K562 (cell line): ENCODE measurements around the gene TLCD5. TPM values are rescaled to one million over a fixed set of nuclear protein-coding genes. Genes with fewer than 3 reads are reported as not detected.
A peak's percentile ranks its signal among the peaks of the same experiment; 100 is the strongest.

ENCODE experiments used
- ARID2 ChIP-seq: fragments of 450-650 bp; IDR thresholded peaks from 2 replicates; pipeline ENCODE4 v1.6.1; 2017; ENCODE audit warnings: antibody characterized with exemption, mild to moderate bottlenecking
- KLF16 ChIP-seq: IDR thresholded peaks from 2 replicates; pipeline ENCODE4 v1.6.1; 2016; ENCODE audit warnings: antibody characterized with exemption
- RCOR1 ChIP-seq, 2 experiments: IDR thresholded peaks; 2 replicates each; pipeline ENCODE4 v1.6.1; 2012; ENCODE audit warnings: low read depth in 2 of 2, low read length in 2 of 2, borderline replicate concordance in 1 of 2, improper control_type of control experiment in 1 of 2
- RFX1 ChIP-seq: fragments of 450-650 bp; IDR thresholded peaks from 2 replicates; pipeline ENCODE4 v1.6.1; 2016; ENCODE audit warnings: mild to moderate bottlenecking, moderate library complexity
- SPI1 ChIP-seq: IDR thresholded peaks from 2 replicates; pipeline ENCODE4 v1.6.1; 2011; ENCODE audit warnings: low read depth, low read length, control low read depth, borderline replicate concordance
- ZNF224 ChIP-seq: sonication (generic); formaldehyde crosslinking; IDR thresholded peaks from 2 replicates; pipeline ENCODE4 v1.8.0; 2022; ENCODE audit warnings: mild to moderate bottlenecking, missing genetic modification reagents
- ZNF324 ChIP-seq: fragments of 250-450 bp; sonication (Bioruptor Pico); IDR thresholded peaks from 2 replicates; pipeline ENCODE4 v1.4.0; 2020; ENCODE audit warnings: mild to moderate bottlenecking
- polyA plus RNA-seq, 8 experiments: library from polyadenylated mRNA; depleted of rRNA in 4 of 8; stranded (reverse) in 5 of 8; unstranded in 3 of 8; fragments of >200 nt; fragmentation: Nextera tagmentation in 2 of 8; fragmentation: Illumina TruSeq in 1 of 8; extraction: Ambion mirVana in 2 of 8; extraction: Trizol in 1 of 8; gene quantifications; 2 replicates each; pipeline versions ENCODE4 v1.2.1 to v1.2.3, GENCODE V29; 2011 to 2014; ENCODE audit warnings: inconsistent platforms in 1 of 8, missing spikeins in 1 of 8
- total RNA-seq, 7 experiments: library from RNA; depleted of rRNA in 6 of 7; stranded (reverse); fragments of >200 nt in 6 of 7; fragmentation: Illumina TruSeq in 2 of 7; extraction: Trizol in 2 of 7; gene quantifications; 2 replicates each; pipeline versions ENCODE4 v1.2.1 to v1.2.3, GENCODE V29; 2011 to 2021; ENCODE audit warnings: low replicate concordance in 1 of 7
- TF ChIP-seq, protein P1 (sequence below), 3 experiments: IDR thresholded peaks in 2 of 3; conservative IDR thresholded peaks in 1 of 3; 2 replicates each; pipeline ENCODE4 v1.5.1; 2011 to 2012; ENCODE audit warnings: low read length in 3 of 3, mild to moderate bottlenecking in 3 of 3, control low read depth in 2 of 3, improper control_type of control experiment in 1 of 3, inconsistent platforms in 1 of 3, low read depth in 1 of 3, mixed read lengths in 1 of 3, moderate library complexity in 1 of 3; ENCODE audit not compliant: insufficient read depth in 2 of 3
- TF ChIP-seq, protein P2 (sequence below), 2 experiments: fragments of 450-650 bp; conservative IDR thresholded peaks; 2 replicates each; pipeline ENCODE4 v1.6.1; 2017; ENCODE audit warnings: mild to moderate bottlenecking in 2 of 2, moderate library complexity in 2 of 2
- TF ChIP-seq, protein P3 (sequence below): fragments of 200-400 bp; formaldehyde crosslinking; IDR thresholded peaks from 2 replicates; pipeline ENCODE4 v1.6.1; 2017; ENCODE audit warnings: mild to moderate bottlenecking, low read depth, low read length, moderate library complexity
- TF ChIP-seq, protein P4 (sequence below): sonication (generic); formaldehyde crosslinking; IDR thresholded peaks from 2 replicates; pipeline ENCODE4 v1.8.0; 2022; ENCODE audit warnings: mild to moderate bottlenecking, missing genetic modification reagents, borderline replicate concordance
- TF ChIP-seq, protein P5 (sequence below), 2 experiments: fragments of 450-650 bp; IDR thresholded peaks; 2 replicates each; pipeline ENCODE4 v1.6.1; 2018; ENCODE audit warnings: mild to moderate bottlenecking in 2 of 2, low read depth in 1 of 2; ENCODE audit not compliant: partially characterized antibody in 2 of 2

Gene TLCD5
- total and polyA plus RNA-seq, 9 of the 15 experiments (the other 6 are each of a cell fraction or from before 2014, with no cell fraction given): 0.94 to 5.1 (median 1.6) TPM

DNA sequence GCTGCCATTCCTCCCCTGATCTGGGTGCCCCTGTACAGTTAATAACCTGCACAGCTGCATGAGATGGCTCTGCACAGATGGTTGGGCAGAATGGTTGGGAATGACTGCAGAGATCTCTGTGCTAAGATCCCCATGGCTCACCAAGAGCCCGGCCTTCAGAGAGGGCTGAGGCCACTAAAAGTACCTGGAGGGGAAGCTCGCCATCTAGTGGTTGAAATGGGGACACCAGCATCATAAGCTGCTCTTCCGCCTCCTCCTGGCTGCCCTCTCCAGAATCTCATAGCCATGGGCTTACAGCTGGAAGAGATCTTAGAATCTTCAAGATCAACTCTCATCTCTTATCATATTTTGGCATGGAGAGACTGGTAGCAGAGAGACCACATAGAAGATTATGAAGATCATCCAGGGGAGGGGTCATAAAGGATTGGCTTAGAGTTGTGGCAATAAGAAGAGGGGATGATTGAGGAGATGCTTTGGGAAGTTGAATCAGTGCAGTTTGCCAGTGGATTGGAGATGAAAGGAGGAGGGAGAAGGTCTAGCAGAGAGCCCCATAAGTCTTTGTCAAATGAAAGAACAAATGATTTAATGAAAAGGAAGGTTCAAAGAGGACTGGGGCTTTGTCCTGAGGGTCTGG lies 22.0 kb upstream of the TLCD5 start (continued):
- TF ChIP-seq, protein P1, sequence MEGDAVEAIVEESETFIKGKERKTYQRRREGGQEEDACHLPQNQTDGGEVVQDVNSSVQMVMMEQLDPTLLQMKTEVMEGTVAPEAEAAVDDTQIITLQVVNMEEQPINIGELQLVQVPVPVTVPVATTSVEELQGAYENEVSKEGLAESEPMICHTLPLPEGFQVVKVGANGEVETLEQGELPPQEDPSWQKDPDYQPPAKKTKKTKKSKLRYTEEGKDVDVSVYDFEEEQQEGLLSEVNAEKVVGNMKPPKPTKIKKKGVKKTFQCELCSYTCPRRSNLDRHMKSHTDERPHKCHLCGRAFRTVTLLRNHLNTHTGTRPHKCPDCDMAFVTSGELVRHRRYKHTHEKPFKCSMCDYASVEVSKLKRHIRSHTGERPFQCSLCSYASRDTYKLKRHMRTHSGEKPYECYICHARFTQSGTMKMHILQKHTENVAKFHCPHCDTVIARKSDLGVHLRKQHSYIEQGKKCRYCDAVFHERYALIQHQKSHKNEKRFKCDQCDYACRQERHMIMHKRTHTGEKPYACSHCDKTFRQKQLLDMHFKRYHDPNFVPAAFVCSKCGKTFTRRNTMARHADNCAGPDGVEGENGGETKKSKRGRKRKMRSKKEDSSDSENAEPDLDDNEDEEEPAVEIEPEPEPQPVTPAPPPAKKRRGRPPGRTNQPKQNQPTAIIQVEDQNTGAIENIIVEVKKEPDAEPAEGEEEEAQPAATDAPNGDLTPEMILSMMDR (IDR thresholded peaks at IDR 0.05 in 2 of 3, conservative IDR thresholded peaks at IDR 0.05 in 1 of 3; ENCODE audit: insufficient read depth in 2 of 3, low read depth in 1 of 3, low read length in 3 of 3): peak; percentile 97 to 100 (median 99)
- TF ChIP-seq RCOR1 (IDR thresholded peaks at IDR 0.05; ENCODE audit: borderline replicate concordance in 1 of 2, low read depth in 2 of 2, low read length in 2 of 2): no peak
- TF ChIP-seq, protein P2, sequence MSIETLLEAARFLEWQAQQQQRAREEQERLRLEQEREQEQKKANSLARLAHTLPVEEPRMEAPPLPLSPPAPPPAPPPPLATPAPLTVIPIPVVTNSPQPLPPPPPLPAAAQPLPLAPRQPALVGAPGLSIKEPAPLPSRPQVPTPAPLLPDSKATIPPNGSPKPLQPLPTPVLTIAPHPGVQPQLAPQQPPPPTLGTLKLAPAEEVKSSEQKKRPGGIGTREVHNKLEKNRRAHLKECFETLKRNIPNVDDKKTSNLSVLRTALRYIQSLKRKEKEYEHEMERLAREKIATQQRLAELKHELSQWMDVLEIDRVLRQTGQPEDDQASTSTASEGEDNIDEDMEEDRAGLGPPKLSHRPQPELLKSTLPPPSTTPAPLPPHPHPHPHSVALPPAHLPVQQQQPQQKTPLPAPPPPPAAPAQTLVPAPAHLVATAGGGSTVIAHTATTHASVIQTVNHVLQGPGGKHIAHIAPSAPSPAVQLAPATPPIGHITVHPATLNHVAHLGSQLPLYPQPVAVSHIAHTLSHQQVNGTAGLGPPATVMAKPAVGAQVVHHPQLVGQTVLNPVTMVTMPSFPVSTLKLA (conservative IDR thresholded peaks at IDR 0.05): no peak
- TF ChIP-seq, protein P3, sequence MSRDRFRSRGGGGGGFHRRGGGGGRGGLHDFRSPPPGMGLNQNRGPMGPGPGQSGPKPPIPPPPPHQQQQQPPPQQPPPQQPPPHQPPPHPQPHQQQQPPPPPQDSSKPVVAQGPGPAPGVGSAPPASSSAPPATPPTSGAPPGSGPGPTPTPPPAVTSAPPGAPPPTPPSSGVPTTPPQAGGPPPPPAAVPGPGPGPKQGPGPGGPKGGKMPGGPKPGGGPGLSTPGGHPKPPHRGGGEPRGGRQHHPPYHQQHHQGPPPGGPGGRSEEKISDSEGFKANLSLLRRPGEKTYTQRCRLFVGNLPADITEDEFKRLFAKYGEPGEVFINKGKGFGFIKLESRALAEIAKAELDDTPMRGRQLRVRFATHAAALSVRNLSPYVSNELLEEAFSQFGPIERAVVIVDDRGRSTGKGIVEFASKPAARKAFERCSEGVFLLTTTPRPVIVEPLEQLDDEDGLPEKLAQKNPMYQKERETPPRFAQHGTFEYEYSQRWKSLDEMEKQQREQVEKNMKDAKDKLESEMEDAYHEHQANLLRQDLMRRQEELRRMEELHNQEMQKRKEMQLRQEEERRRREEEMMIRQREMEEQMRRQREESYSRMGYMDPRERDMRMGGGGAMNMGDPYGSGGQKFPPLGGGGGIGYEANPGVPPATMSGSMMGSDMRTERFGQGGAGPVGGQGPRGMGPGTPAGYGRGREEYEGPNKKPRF: no peak
- TF ChIP-seq ARID2: peak; percentile 9; the same call in 1 of the 2 replicates
- TF ChIP-seq ZNF224 (CRISPR knock-in tag): no peak
- TF ChIP-seq, protein P4, sequence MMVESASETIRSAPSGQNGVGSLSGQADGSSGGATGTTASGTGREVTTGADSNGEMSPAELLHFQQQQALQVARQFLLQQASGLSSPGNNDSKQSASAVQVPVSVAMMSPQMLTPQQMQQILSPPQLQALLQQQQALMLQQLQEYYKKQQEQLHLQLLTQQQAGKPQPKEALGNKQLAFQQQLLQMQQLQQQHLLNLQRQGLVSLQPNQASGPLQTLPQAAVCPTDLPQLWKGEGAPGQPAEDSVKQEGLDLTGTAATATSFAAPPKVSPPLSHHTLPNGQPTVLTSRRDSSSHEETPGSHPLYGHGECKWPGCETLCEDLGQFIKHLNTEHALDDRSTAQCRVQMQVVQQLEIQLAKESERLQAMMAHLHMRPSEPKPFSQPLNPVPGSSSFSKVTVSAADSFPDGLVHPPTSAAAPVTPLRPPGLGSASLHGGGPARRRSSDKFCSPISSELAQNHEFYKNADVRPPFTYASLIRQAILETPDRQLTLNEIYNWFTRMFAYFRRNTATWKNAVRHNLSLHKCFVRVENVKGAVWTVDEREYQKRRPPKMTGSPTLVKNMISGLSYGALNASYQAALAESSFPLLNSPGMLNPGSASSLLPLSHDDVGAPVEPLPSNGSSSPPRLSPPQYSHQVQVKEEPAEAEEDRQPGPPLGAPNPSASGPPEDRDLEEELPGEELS (CRISPR knock-in tag): no peak
- no peak for TF ChIP-seq RFX1
- TF ChIP-seq, protein P5, sequence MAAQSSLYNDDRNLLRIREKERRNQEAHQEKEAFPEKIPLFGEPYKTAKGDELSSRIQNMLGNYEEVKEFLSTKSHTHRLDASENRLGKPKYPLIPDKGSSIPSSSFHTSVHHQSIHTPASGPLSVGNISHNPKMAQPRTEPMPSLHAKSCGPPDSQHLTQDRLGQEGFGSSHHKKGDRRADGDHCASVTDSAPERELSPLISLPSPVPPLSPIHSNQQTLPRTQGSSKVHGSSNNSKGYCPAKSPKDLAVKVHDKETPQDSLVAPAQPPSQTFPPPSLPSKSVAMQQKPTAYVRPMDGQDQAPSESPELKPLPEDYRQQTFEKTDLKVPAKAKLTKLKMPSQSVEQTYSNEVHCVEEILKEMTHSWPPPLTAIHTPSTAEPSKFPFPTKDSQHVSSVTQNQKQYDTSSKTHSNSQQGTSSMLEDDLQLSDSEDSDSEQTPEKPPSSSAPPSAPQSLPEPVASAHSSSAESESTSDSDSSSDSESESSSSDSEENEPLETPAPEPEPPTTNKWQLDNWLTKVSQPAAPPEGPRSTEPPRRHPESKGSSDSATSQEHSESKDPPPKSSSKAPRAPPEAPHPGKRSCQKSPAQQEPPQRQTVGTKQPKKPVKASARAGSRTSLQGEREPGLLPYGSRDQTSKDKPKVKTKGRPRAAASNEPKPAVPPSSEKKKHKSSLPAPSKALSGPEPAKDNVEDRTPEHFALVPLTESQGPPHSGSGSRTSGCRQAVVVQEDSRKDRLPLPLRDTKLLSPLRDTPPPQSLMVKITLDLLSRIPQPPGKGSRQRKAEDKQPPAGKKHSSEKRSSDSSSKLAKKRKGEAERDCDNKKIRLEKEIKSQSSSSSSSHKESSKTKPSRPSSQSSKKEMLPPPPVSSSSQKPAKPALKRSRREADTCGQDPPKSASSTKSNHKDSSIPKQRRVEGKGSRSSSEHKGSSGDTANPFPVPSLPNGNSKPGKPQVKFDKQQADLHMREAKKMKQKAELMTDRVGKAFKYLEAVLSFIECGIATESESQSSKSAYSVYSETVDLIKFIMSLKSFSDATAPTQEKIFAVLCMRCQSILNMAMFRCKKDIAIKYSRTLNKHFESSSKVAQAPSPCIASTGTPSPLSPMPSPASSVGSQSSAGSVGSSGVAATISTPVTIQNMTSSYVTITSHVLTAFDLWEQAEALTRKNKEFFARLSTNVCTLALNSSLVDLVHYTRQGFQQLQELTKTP (IDR thresholded peaks at IDR 0.05; ENCODE audit: low read depth in 1 of 2, partially characterized antibody in 2 of 2): no peak
- 0 out of 2 replicates have a peak, but pooled peaks have one; percentile 30 for TF ChIP-seq KLF16
- no peak for TF ChIP-seq ZNF324 (CRISPR knock-in tag)
- no peak for TF ChIP-seq SPI1
